ENCODE results near the gene MRPL32.

DNA sequence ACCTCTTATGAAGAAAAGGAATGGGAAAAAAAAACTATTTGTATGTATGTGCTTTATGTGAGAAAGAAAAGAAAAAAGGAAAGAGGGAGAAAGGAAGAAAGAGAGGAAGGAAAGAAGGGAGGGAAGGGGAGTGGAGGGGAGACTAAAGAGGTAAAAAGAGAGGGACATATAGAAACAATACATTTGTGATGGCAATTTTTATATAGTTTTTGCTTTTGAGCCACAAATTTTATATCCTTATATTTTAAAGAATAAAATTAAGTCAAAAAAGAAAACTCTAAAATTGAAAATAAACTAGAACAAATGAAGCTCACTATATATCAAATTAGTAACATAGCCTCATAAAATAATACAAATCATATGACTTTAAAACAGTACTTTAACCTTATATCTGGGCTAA lies 31.3 kb upstream of the MRPL32 start:
- TF ChIP-seq, protein P1, sequence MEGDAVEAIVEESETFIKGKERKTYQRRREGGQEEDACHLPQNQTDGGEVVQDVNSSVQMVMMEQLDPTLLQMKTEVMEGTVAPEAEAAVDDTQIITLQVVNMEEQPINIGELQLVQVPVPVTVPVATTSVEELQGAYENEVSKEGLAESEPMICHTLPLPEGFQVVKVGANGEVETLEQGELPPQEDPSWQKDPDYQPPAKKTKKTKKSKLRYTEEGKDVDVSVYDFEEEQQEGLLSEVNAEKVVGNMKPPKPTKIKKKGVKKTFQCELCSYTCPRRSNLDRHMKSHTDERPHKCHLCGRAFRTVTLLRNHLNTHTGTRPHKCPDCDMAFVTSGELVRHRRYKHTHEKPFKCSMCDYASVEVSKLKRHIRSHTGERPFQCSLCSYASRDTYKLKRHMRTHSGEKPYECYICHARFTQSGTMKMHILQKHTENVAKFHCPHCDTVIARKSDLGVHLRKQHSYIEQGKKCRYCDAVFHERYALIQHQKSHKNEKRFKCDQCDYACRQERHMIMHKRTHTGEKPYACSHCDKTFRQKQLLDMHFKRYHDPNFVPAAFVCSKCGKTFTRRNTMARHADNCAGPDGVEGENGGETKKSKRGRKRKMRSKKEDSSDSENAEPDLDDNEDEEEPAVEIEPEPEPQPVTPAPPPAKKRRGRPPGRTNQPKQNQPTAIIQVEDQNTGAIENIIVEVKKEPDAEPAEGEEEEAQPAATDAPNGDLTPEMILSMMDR (IDR thresholded peaks at IDR 0.05 in 2 of 3, conservative IDR thresholded peaks at IDR 0.05 in 1 of 3; ENCODE audit: borderline replicate concordance in 1 of 3, insufficient read depth in 1 of 3, low read depth in 2 of 3, low read length in 2 of 3) = no peak
- TF ChIP-seq ZNF274 (IDR thresholded peaks at IDR 0.05; ENCODE audit: low read depth, low read length) = no peak
- TF ChIP-seq EZH2phosphoT487 (IDR thresholded peaks at IDR 0.05; ENCODE audit: borderline replicate concordance) = no peak

All from HCT116 (cell line).